Measurements from ENCODE around the gene ENO3.

GRCh38 chr17:5003214-5003867, 52.4 kb downstream of the ENO3 start:
- TF ChIP-seq, protein P1, sequence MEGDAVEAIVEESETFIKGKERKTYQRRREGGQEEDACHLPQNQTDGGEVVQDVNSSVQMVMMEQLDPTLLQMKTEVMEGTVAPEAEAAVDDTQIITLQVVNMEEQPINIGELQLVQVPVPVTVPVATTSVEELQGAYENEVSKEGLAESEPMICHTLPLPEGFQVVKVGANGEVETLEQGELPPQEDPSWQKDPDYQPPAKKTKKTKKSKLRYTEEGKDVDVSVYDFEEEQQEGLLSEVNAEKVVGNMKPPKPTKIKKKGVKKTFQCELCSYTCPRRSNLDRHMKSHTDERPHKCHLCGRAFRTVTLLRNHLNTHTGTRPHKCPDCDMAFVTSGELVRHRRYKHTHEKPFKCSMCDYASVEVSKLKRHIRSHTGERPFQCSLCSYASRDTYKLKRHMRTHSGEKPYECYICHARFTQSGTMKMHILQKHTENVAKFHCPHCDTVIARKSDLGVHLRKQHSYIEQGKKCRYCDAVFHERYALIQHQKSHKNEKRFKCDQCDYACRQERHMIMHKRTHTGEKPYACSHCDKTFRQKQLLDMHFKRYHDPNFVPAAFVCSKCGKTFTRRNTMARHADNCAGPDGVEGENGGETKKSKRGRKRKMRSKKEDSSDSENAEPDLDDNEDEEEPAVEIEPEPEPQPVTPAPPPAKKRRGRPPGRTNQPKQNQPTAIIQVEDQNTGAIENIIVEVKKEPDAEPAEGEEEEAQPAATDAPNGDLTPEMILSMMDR (IDR thresholded peaks at IDR 0.05) = no peak
- no peak for TF ChIP-seq POLR2A (IDR thresholded peaks at IDR 0.05)
